Skin epidermis (tissue), 12 donors: ENCODE data around the gene FAM25C.
A peak's percentile ranks its signal among the peaks of the same experiment; 100 is the strongest.
"Not testable (repeated sequence)": the region's sequence is repeated elsewhere in the genome, so short reads cannot be mapped to it uniquely, and the experiment has no call there.

Source experiments
- H3K27ac ChIP-seq, 21 experiments: fragments of 200-600 bp; sonication (generic) in 11 of 21; one replicate each; pipeline ENCODE4 v1.5.0; 2020; ENCODE audit warnings: mild to moderate bottlenecking in 3 of 21, inconsistent platforms in 2 of 21, moderate library complexity in 2 of 21
- H3K4me3 ChIP-seq, 7 experiments: fragments of 200-600 bp; sonication (generic) in 2 of 7; one replicate each; pipeline ENCODE4 v1.5.0; 2020; ENCODE audit warnings: inconsistent platforms in 2 of 7, mild to moderate bottlenecking in 2 of 7, moderate library complexity in 1 of 7

Gene FAM25C

DNA sequence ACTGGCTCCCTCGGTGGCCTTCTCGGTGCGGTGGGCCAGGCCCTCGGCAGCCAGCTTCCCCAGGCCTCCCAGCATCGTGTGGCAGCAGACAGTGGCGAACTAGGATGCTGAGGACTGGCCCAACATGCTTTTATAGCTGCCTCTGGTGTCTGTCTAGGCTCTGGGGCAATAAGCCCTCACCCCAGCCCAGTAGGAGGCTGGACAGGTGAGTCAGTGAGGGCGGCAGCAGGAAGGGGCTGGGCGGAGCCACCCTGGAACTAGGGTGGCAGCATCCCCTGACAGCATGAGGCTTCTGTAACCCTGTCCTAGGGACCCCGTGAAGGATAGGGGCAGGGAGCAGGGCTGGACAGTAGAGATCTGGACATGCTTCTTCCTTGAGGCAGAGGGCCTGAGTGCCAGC, at the start of gene FAM25C:
Gene FAM25C, minus strand, starts transcription at position 101 of the 400 bp plus-strand sequence. Its CDS starts 26 bp downstream, at position 75.
- H3K4me3 ChIP-seq, H3K27ac ChIP-seq: not testable (repeated sequence)

GRCh38 chr10:48044557-48044956, 45.0 kb upstream of the FAM25C start:
- H3K4me3 ChIP-seq, H3K27ac ChIP-seq: not testable (repeated sequence)

DNA sequence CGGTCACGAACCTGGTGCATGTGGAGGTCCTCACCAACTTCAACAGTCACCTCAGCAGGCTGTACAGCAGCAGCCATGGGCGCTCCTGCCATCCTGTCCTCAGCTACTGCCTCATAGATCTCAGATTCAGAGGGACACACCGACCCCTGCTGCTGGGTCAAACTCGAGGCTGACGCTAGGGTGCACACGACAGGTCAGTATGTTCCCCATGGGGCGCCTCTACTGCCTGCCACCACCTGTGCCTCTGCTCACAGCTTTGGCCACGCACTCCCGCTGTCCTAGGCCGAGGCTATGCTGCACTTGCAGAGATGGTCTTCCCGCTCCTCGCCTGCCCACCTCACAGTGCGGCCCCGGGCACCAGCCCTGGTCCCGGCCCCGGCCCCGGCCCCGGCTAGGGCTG, 31.8 kb upstream of the FAM25C start:
- H3K4me3 ChIP-seq, H3K27ac ChIP-seq: not testable (repeated sequence)

DNA sequence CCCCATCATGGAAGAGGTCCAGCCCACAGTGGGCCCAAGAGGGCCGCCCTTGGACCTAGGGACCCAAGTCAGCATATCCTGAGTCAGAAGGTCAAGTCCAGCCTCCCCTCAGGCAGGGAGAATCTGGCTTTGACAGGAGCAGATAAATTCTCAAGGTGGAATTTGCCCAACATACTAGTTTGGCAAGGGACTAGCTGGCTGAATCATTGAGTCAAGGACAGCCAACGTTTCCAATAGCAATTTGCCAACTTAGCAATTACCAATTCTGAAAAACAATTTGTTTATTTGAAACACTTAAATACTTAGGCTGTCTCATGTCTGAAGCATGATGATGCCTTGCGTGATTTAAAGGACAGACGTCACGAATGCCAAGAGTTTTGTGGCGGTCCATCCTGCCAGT, 2.7 kb upstream of the FAM25C start:
- not testable (repeated sequence) for H3K4me3 ChIP-seq, H3K27ac ChIP-seq

GRCh38 chr10:47994045-47994444, 5.5 kb downstream of the FAM25C start:
- H3K27ac ChIP-seq, H3K4me3 ChIP-seq: not testable (repeated sequence)

GRCh38 chr10:47992560-47992959, 7.0 kb downstream of the FAM25C start:
- H3K4me3 ChIP-seq, result not testable (repeated sequence)
- H3K27ac ChIP-seq, result peak overlapping the region in 1 of 21 experiments; percentile 57

DNA sequence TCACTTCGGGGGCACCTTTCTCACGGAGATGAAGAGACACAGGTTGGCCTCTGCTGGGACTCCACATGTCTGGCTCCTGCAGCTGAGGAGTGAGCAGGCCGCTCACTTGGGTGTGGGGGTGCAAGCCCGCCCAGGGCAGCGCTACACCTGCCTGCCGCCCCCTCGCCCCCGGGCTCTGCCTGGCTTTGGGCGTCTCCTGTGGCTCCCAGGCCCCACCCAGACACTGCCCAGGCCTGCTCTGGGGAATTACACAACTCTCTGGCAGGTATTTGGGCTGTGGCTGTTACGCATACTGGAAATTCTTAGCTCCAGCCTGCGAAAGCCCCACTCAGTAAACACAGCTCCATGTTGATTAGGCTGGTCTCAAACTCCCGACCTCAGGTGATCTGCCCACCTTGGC, 7.9 kb downstream of the FAM25C start:
- peak overlapping the region in 3 of 7 experiments; percentile 14 to 39 (median 26) for H3K4me3 ChIP-seq

GRCh38 chr10:47990097-47990496, 9.5 kb downstream of the FAM25C start:
- not testable (repeated sequence) for H3K4me3 ChIP-seq, H3K27ac ChIP-seq

More for the DNA sequence above, 7.9 kb downstream of the FAM25C start:
- peak overlapping the region in 16 of 21 experiments; percentile 18 to 83 (median 72) for H3K27ac ChIP-seq

DNA sequence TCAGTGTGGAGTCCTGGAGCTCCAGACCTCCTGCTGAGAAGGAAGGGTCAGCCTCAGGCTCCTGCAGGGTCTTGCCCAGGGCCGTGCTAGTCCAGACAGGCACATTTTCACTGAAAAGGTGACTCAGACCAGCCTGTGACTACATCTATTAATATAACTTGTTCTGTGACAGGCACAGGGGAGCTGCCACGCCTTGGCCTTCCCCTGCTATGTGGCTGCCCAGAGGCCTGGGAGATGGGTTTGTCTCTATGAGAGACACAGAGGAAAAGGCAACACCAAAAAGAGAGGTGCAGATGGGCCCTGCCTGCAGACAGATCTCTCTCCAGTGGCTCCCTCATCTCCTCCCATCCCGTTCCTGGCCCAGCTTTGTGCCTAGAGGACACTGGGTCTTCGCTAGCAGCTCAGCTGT, 10.0 kb downstream of the FAM25C start:
- not testable (repeated sequence) for H3K4me3 ChIP-seq
- H3K27ac ChIP-seq, result peak overlapping the region in 4 of 21 experiments; percentile 40 to 75 (median 62)

- H3K27ac ChIP-seq, result peak overlapping the region in 9 of 21 experiments; percentile 31 to 75 (median 49)
- H3K4me3 ChIP-seq, result not testable (repeated sequence)
These were observed 10.7 kb downstream of the FAM25C start for GRCh38 chr10:47988718-47989541.

DNA sequence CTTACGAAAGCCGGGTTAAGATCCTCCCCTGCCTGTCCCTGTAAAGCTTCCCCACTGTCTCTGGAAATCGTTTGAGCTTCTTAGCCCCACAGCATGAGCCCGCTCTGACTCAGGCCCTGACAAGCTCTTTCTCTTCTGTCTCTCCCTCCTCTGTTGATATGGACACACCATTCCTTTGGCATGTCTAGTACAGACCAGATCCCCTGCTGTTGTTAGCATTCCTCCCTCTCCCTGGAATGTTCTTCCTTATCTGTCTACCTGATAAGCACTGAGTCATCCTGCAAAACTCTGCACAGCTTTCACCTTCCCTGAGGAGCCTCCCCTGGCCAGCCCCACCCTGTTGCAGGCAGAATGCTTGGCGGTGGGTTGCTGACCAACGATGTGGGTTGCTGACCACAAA, 11.6 kb downstream of the FAM25C start:
- not testable (repeated sequence) for H3K27ac ChIP-seq, H3K4me3 ChIP-seq

- not testable (repeated sequence) for H3K4me3 ChIP-seq, H3K27ac ChIP-seq
These were observed 13.0 kb downstream of the FAM25C start for GRCh38 chr10:47986413-47987230.

DNA sequence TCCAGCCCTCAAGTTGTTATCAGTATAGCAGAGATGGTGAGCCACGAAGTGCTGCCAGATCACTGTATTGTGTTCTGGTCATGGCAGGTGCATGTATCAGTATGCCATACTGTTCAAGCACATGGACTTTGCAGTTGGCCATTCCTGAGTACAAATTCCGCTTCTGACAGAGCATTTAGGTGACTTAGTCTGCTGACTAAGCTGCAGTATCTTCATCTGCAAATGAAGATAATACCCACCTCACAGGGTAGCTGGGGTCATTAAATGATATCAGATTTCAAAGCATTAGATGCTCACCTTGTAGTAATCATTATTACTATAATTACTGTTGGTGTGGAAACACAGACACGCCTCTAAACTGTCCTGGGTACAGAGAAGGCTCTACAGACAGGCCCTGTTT, 24.2 kb downstream of the FAM25C start:
- not testable (repeated sequence) for H3K27ac ChIP-seq, H3K4me3 ChIP-seq

- not testable (repeated sequence) for H3K27ac ChIP-seq, H3K4me3 ChIP-seq
These were observed 26.5 kb downstream of the FAM25C start for GRCh38 chr10:47973131-47973530.

DNA sequence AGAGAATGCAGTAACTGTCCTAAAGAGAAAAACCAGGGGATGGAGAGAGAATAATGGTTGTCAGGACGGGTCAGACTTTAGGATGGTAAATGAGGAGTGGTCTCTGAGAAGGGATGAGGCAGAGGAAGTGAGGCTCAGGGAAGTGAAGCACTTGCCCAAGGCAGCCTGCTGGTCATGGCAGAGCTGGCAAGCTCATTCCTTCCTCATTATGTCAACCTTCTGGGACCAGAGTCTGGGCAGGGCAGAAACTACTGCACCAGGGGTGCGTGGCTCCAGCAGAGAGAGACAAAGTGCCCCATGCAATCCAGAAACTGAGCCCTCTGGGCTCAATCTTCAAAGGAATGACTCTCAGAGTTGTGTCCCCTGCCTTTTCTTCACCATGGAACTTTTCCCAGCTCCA, 27.5 kb downstream of the FAM25C start:
- not testable (repeated sequence) for H3K4me3 ChIP-seq, H3K27ac ChIP-seq

DNA sequence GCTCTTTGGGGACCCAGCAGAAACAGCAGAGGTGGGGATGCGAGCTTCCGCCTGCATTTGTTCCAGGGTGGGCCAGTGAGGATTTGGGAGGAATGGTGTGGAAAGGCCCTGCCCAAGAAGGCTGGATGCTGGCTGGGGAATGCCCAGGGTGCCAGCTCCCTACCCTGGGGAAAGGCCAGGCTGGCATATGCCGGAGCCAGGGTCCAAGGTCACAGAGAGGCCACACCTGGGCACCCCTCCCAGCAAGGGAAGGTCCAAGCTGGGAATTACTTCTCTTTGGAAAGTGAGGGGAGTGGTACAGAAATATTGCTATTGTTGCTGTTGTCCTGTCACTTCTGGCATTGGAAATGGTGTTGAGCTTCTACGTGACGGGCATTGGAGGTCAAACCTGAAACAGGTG, 28.0 kb downstream of the FAM25C start:
- not testable (repeated sequence) for H3K27ac ChIP-seq

GRCh38 chr10:47970047-47970446, 29.5 kb downstream of the FAM25C start:
- H3K27ac ChIP-seq, result not testable (repeated sequence)

More for the DNA sequence above, 28.0 kb downstream of the FAM25C start:
- not testable (repeated sequence) for H3K4me3 ChIP-seq

DNA sequence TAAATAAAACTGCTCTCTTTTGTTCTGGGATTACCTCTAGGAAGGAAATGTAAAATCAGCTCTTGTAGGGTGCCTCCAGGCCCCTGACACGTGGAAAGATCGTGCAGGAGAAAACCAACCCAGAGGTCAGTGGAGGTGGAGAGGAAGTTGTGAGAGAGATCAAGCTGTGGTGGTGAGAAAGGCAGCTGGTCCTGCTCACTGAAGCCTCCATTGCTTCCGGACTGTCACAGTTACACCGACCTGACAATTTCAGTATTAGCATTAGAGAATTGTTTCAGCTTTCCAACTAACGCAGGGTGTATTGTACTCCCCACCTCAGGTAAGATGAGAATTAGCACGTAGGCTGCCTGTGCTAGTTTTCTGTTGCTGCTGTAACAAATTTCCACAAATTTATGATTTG, 30.6 kb downstream of the FAM25C start:
- H3K27ac ChIP-seq, H3K4me3 ChIP-seq: not testable (repeated sequence)

More at GRCh38 chr10:47970047-47970446, 29.5 kb downstream of the FAM25C start:
- not testable (repeated sequence) for H3K4me3 ChIP-seq

DNA sequence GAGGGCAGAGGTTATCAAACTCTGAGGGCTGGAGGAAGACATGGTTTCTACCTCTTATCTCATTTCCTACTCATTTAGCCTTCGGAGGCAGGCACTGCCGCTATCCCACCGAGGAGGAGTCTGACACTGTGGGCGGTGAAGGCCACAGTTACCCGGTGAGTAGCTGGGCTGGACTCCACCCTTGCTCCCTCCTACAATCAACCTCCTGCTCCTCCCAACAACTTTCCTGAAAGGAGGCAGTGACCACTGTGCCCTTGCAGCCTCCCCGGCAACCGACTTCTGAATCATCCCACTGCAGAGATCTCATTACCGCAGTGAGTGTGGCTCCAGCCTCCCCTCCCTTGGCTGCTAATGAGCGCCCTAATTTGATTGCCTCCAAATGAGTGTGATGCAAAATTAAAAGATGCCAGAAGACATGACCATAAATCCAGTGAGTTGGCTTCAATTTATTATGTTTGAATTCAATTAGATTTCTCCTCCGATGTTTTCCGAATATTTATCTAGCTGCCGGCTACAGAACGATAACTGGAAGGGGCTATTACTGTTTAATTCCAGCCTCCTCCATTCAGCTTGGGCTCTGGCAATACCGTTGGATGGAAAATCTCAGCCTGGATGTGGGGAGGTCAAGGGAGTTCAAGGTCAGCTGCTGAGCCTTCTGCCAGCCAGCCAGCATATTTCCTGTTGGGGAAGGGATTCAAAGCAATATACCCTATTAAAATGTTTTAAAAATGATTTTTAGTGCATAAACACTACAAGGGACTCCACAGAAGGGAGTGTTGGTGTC, 35.1 kb downstream of the FAM25C start:
- not testable (repeated sequence) for H3K27ac ChIP-seq, H3K4me3 ChIP-seq

DNA sequence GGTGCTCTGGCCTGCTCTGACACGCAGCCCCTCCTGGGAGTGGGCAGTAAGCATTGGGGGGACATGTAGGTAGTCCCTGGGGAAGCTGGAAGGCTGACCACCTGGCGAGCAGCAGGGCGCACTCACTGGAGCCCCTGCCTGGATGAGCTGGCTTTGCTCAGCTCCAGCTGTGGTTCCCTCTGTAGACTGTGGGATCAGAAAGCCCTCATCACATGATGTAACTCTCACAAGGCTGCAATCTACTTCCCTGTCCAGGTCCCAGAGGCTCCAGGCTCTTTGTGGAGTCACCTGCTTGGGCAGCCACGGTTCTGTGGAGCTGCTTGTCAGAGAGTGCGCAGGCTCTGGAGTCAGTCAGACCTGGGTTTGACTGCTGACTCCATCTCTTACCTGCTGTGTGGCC, 36.8 kb downstream of the FAM25C start:
- H3K4me3 ChIP-seq, H3K27ac ChIP-seq: not testable (repeated sequence)
